Measurements from ENCODE around the gene SLC15A4.
"Not testable (repeated sequence)": the region's sequence is repeated elsewhere in the genome, so short reads cannot be mapped to it uniquely, and the experiment has no call there.

The SLC15A4 gene

GRCh38 chr12:128814411-128815261 is 9.1 kb downstream of the SLC15A4 start:
- no peak for DNase-seq (ENCODE audit: low read depth in 3 of 3)

DNA sequence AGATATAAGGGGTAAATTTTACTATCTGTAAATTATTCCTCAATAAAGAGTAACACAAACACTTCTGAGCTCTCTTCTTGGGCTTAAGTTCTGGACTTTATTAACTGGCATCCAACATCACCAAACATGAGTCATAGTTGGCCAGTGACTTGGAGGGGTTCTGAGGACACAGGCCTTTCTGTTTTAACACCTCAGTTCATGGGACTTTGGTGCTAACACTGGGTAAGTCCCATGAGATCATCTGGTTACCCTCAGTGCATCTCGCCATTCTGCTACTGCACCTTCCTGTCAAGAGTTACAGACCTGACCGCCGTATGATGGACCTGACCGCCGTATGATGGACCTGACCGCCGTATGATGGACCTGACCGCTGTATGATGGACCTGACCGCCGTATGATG is 9.9 kb downstream of the SLC15A4 start:
- DNase-seq (ENCODE audit: low read depth in 3 of 3), result no peak

DNA sequence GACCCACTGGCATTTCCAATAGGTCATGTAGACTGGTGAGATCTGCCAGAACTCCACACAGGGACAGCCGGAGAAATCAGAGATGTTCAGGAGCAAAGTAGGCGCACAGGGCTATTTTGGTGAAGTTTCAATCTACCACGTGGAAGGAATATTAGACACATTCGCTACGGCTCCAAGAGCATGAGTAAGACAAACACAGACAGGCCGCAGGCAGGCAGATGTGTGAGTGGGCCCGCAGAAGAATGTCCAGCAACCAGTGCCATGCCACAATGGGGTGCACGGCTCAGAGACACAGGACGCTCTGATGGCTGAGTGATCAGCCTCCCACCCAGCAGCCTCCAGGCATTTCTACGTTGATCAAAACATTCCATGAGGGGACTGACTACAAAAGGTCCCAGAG is 10.4 kb downstream of the SLC15A4 start:
- no peak for DNase-seq (ENCODE audit: low read depth in 3 of 3)

GRCh38 chr12:128811806-128812205 is 12.0 kb downstream of the SLC15A4 start:
- no peak for DNase-seq (ENCODE audit: low read depth in 3 of 3)

DNA sequence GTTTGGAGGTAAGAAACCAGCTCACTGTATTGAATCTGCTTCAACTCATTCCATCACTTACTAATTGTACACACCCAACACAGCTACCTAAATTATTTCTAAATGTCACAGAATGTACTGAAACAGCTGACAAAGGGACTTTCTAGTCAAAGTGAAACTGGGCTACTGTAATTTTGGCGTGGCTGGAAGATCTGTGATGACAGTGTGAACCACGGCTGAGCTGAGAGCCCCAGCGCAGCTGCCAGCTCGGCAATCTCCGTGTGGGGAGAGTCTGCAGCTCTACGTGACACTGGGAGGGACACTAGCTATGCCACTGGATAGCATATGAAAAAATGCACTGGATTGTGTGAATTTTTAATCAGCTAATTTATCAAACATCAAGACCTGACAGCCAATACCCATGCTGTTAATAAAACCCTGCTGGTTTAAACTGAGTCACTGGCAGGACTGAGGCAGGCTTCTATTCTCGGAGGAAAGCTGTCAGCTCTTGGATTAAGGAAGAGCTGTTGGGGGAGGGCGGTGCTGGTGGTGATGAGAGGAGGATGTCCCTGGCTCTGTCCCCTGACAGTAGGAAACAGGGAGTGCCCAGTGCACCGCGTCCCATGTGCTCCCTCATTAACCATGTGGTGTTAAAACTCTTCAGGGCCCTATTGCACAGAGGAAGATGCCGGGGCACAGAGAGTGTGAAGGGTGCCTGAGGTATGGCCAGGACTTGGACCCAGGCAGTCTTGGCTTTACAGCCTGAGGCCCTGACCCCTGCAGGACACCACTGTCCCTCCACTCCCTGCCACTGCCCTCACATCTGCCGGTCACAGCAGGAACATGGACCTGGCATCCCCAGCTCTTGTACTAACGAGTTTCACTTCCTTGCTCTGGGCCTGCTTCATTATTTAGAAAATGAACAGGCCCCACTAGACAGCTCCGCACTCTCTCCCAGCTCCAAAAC is 13.3 kb downstream of the SLC15A4 start:
- no peak for DNase-seq (ENCODE audit: low read depth in 3 of 3)

GRCh38 chr12:128808651-128809050 is 15.1 kb downstream of the SLC15A4 start:
- no peak for DNase-seq (ENCODE audit: low read depth in 3 of 3)

- no peak for DNase-seq (ENCODE audit: low read depth in 3 of 3)
Observed at GRCh38 chr12:128807161-128807724, 16.5 kb downstream of the SLC15A4 start.

DNA sequence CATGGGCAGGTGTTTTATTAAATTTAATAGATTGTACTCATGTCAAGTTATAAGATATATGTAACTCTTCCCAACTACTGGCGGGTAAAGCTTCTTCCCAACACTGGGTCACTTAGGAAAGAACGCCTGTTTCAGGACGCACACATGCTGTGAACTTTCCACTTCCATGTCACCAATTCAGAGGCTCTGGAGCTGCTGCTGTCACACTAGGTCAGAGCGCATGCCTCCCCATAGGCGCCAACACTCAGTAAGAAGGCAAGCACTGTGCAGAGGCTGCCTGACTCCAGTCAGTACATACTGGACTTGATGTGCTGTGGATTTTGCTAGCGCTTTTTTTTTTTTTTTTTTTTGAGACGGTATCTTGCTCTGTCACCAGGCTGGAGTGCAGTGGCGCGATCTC is 17.2 kb downstream of the SLC15A4 start:
- DNase-seq (ENCODE audit: low read depth in 3 of 3), result no peak

DNA sequence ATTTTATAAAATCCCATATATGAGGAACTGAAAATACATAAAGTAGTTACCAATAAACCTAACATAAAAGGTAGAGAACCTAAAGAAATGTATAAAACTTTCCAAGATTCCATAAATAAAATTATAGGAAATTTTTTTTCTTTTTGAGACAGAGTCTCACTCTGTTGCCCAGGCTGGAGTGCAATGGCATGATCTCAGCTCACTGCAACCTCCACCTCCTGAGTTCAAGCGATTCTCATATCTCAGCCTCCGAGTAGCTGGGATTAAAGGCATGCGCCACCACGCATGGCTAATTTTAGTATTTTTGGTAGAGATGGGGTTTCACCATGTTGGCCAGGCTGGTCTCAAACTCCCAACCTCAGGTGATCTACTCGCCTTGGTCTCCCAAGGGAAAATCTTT is 18.4 kb downstream of the SLC15A4 start:
- DNase-seq (ENCODE audit: low read depth in 3 of 3), result not testable (repeated sequence)

GRCh38 chr12:128804762-128805161 is 19.0 kb downstream of the SLC15A4 start:
- DNase-seq (ENCODE audit: low read depth in 3 of 3), result no peak

- DNase-seq (ENCODE audit: low read depth in 3 of 3), result no peak
Observed at GRCh38 chr12:128803788-128804187, 20.0 kb downstream of the SLC15A4 start.

DNA sequence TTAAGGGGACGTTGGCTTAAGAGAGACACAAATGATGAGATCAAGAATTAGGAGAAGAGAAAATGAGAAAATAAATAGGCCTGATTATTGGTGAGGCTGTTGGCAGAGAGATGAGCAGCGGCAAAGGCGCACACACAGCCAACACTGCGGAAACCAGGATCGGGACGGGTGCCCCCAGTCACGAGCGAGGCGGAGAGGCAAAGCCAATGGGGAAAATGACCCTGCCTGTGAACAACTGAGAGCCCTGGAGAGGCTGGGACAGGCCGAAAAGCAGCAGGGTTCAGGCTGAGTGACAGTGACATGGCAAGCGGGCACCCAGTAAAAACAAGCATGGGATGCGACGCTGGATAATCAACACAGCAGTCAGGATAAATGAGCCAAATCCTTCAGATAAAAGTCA is 21.0 kb downstream of the SLC15A4 start:
- no peak for DNase-seq (ENCODE audit: low read depth in 3 of 3)

DNA sequence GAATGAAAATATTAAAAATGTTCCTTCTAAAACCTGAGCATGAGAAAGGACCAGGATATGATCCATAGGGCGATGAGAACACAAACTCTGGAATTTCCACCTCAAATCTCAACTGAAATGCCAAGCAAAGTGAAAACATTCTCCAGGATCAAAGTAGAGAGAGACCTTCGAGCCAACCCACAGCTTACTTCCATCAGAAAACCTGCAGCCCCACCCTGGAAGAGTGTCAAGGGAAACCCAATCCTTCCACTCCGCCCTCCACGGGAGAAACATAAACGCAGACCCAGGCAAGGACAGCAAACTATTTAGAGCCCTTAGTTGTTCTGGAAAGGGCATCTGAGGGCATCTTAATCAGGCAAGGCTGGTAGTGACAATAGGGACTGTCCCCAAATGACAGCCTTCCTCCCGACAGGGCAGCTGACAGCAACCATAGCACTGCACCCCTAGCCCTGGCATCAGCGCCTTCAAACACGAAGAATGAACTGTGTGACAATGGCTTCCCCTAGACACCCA is 21.8 kb downstream of the SLC15A4 start:
- no peak for DNase-seq (ENCODE audit: low read depth in 3 of 3)

- no peak for DNase-seq (ENCODE audit: low read depth in 3 of 3)
Observed at GRCh38 chr12:128800606-128801005, 23.2 kb downstream of the SLC15A4 start.

DNA sequence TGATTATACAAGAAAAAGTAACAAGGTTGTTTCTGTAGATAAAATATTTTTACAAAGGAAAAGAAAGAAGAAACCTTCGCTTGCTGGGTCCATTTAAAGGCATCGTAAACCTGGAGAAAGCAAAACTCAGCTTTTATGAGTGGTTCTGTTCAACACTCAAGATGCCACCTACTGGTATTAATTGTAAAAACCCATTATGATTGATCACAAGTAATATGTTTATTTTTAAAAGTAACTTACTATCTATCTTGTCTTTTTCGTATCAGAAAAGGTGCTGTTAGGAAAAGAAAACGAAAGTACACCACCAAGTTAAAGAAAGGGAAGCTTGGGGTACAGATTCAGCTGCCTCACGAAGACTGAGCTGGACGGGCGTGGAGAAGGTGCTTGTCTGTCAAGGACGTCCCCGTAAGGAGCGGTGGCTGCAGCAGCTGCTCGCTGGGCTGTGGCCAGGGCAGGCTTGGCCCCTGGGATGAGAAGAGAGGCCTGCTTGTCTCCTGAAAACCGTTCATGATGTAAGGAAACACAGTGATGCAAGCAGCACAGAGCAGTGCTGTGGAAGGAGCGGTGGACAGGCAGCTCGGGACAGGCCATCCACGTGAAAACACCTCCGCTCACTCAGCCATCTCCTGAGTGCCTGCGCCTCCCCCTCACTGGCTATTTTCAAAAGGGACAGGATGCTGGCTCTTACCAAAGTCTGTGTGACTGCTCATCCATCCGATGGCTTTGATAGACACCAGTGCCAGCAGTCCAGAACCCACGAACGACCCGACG is 25.0 kb downstream of the SLC15A4 start:
- DNase-seq (ENCODE audit: low read depth in 3 of 3), result no peak

- DNase-seq (ENCODE audit: low read depth in 3 of 3), result no peak
Observed at GRCh38 chr12:128797119-128798118, 26.3 kb downstream of the SLC15A4 start.

GRCh38 chr12:128796439-128797118 is 27.2 kb downstream of the SLC15A4 start:
- DNase-seq (ENCODE audit: low read depth in 3 of 3), result no peak

DNA sequence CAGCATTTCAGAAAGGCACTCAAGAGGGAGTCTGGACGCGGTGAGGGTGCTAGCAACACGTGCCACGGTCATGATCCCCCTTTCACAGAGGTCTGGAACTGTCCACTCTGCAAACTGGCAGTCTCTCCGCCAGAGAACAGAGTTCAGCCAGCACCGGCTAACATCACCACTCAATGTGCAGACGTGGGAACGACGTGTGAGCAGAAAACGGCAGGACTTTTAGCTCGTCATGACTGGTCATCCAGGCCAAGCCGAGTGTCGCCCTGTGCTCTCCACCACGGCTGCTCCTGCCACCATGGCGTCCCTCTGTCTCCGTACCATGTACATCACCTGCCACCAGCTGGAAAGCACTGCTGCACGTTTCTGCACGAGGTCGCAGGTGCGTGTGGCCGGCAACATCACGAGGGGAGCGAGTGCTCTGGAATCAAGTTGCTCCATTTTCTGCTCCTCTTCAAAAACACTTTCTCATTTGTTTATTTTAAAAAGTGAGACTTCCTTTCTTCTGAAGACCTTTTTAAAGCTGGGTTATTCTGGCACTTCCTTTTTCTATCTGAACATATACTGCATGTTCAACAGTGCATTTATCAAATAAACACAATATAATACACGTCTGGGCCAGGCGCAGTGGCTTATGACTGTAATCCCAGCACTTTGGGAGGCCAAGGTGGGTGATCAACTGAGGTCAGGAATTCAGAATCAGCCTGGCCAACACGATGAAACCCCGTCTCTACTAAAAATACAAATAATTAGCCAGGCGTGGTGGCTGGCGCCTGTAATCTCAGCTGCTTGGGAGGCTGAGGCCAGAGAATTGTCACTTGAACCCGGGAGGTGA is 28.0 kb downstream of the SLC15A4 start:
- no peak for DNase-seq (ENCODE audit: low read depth in 3 of 3)
